Liver (tissue), 9 donors: Measurements from ENCODE around the gene MAG. TPM values are rescaled to one million over a fixed set of nuclear protein-coding genes. Genes with fewer than 3 reads are reported as not detected.

Experiments used
- DNase-seq: peaks from one replicate; pipeline ENCODE4 v3.0.0-alpha.2; 2017; ENCODE audit warnings: low spot score
- H3K27ac ChIP-seq, 2 donors: one replicate each; pipeline ENCODE4 v1.7.0; 2013; ENCODE audit warnings: inconsistent platforms in 2 of 2, low read length in 2 of 2, control low read depth in 1 of 2, low read depth in 1 of 2, mild to moderate bottlenecking in 1 of 2
- H3K27me3 ChIP-seq, 4 donors: one replicate each; pipeline versions ENCODE4 v1.6.1 to v1.7.0; 2013; ENCODE audit warnings: low read length in 3 of 4, inconsistent platforms in 1 of 4, mild to moderate bottlenecking in 1 of 4, moderate library complexity in 1 of 4; ENCODE audit not compliant: control insufficient read depth in 4 of 4, insufficient read depth in 4 of 4
- H3K36me3 ChIP-seq, 4 donors: one replicate each; pipeline versions ENCODE4 v1.6.1 to v1.7.0; 2013; ENCODE audit warnings: low read length in 3 of 4, mild to moderate bottlenecking in 3 of 4, low read depth in 1 of 4, moderate library complexity in 1 of 4; ENCODE audit not compliant: control insufficient read depth in 4 of 4, insufficient read depth in 3 of 4
- H3K4me1 ChIP-seq, 4 donors: one replicate each; pipeline versions ENCODE4 v1.6.1 to v1.7.0; 2013; ENCODE audit warnings: low read length in 3 of 4, mild to moderate bottlenecking in 3 of 4, moderate library complexity in 1 of 4; ENCODE audit not compliant: control insufficient read depth in 4 of 4, insufficient read depth in 4 of 4
- H3K4me3 ChIP-seq, 3 donors: one replicate each; pipeline versions ENCODE4 v1.6.1 to v1.7.0; 2013; ENCODE audit warnings: low read length in 3 of 3, control low read depth in 1 of 3, low read depth in 1 of 3, mild to moderate bottlenecking in 1 of 3
- H3K9ac ChIP-seq, 2 donors: one replicate each; pipeline ENCODE4 v1.7.0; 2013; ENCODE audit warnings: low read length in 2 of 2, mild to moderate bottlenecking in 2 of 2, moderate library complexity in 2 of 2, control low read depth in 1 of 2, low read depth in 1 of 2
- H3K9me3 ChIP-seq, 4 donors: one replicate each; pipeline versions ENCODE4 v1.6.1 to v1.7.0; 2013; ENCODE audit warnings: low read length in 3 of 4; ENCODE audit not compliant: control insufficient read depth in 4 of 4
- ATF3 ChIP-seq: IDR thresholded peaks from 2 replicates; pipeline ENCODE4 v1.6.1; 2016; ENCODE audit warnings: antibody characterized with exemption
- CTCF ChIP-seq: fragments of 150-350 bp; IDR thresholded peaks from 2 replicates; pipeline ENCODE4 v1.5.1; 2017; ENCODE audit warnings: improper control_type of control experiment, low read depth, low read length; ENCODE audit not compliant: missing input control
- EGR1 ChIP-seq, 2 donors: IDR thresholded peaks; 2 replicates each; pipeline ENCODE4 v1.6.1; 2016 to 2018; ENCODE audit warnings: antibody characterized with exemption in 2 of 2, low read depth in 2 of 2
- FOXA1 ChIP-seq: IDR thresholded peaks from 2 replicates; pipeline ENCODE4 v1.6.1; 2016; ENCODE audit warnings: antibody characterized with exemption
- FOXA2 ChIP-seq: IDR thresholded peaks from 2 replicates; pipeline ENCODE4 v1.6.1; 2016; ENCODE audit warnings: antibody characterized with exemption
- GABPA ChIP-seq, 2 donors: IDR thresholded peaks in 1 of 2; conservative IDR thresholded peaks in 1 of 2; 2 replicates each; pipeline ENCODE4 v1.6.1; 2016; ENCODE audit warnings: antibody characterized with exemption in 2 of 2, mild to moderate bottlenecking in 1 of 2, moderate library complexity in 1 of 2
- HNF4A ChIP-seq, 2 donors: conservative IDR thresholded peaks; 2 replicates each; pipeline ENCODE4 v1.6.1; 2016; ENCODE audit warnings: antibody characterized with exemption in 2 of 2, mild to moderate bottlenecking in 2 of 2
- HNF4G ChIP-seq: IDR thresholded peaks from 2 replicates; pipeline ENCODE4 v1.6.1; 2016; ENCODE audit warnings: antibody characterized with exemption
- JUND ChIP-seq, 2 donors: IDR thresholded peaks; 2 replicates each; pipeline ENCODE4 v1.6.1; 2016; ENCODE audit warnings: antibody characterized with exemption in 2 of 2
- MAX ChIP-seq: IDR thresholded peaks from 2 replicates; pipeline ENCODE4 v1.6.1; 2016; ENCODE audit warnings: antibody characterized with exemption
- NR2F2 ChIP-seq: IDR thresholded peaks from 2 replicates; pipeline ENCODE4 v1.6.1; 2016; ENCODE audit warnings: antibody characterized with exemption
- RAD21 ChIP-seq, 2 donors: IDR thresholded peaks; 2 replicates each; pipeline ENCODE4 v1.6.1; 2016; ENCODE audit warnings: antibody characterized with exemption in 2 of 2, mild to moderate bottlenecking in 2 of 2
- REST ChIP-seq: IDR thresholded peaks from 2 replicates; pipeline ENCODE4 v1.6.1; 2016; ENCODE audit warnings: antibody characterized with exemption, mild to moderate bottlenecking
- RXRA ChIP-seq, 2 donors: IDR thresholded peaks; 2 replicates each; pipeline ENCODE4 v1.6.1; 2017 to 2018; ENCODE audit warnings: antibody characterized with exemption in 2 of 2, mild to moderate bottlenecking in 1 of 2
- SP1 ChIP-seq: IDR thresholded peaks from 2 replicates; pipeline ENCODE4 v1.6.1; 2018; ENCODE audit warnings: antibody characterized with exemption, mild to moderate bottlenecking
- YY1 ChIP-seq: IDR thresholded peaks from 2 replicates; pipeline ENCODE4 v1.6.1; 2016; ENCODE audit warnings: antibody characterized with exemption, mild to moderate bottlenecking
- ZBTB33 ChIP-seq: IDR thresholded peaks from 2 replicates; pipeline ENCODE4 v1.6.1; 2016; ENCODE audit warnings: antibody characterized with exemption
- WGBS: extraction: QIAGEN DNeasy Blood & Tissue Kit; methylation state at CpG from one replicate; pipeline ENCODE4 v1.1.7; 2013; 5-methylcytosine and 5-hydroxymethylcytosine counted together
- polyA plus RNA-seq, 2 donors: library from polyadenylated mRNA; stranded (reverse) in 1 of 2; unstranded in 1 of 2; fragments of 200-250 nt in 1 of 2; fragments of >200 nt in 1 of 2; fragmentation: Nextera tagmentation in 1 of 2; extraction: Ambion mirVana in 1 of 2; gene quantifications; one replicate each; pipeline versions ENCODE4 v1.2.1 to v1.2.3, GENCODE V29; 2013 to 2015
- total RNA-seq, 2 donors: library from RNA; depleted of rRNA; stranded (reverse); fragments of >200 nt; gene quantifications; one replicate each; pipeline ENCODE4 v1.2.3, GENCODE V29; 2014
- donor health status: healthy.
- donor health status: healthy.
- donor health status: healthy.
- donor health status: healthy.
- donor health status: healthy.

The MAG gene
- total and polyA plus RNA-seq, 4 donors: 0.29 to 3.9 (median 0.33) TPM; not detected in 1

- Histone ChIP-seq H3K27ac (no peak overlapping the region), H3K36me3 (no peaks in the 10 kb centered on the region), H3K27me3 (no peaks in the 10 kb centered on the region), H3K4me1 (peaks cover 0 to 6% (median 2%) of the 10 kb centered on the region in 4 donors), H3K9me3 (no peaks in the 10 kb centered on the region), H3K4me3 (no peak overlapping the region), H3K9ac (no peak overlapping the region)
- no peak for DNase-seq
- 92% methylated on average over 10 of the region's 10 CpGs for WGBS
- TF ChIP-seq EGR1 (IDR thresholded peaks at IDR 0.05; ENCODE audit: low read depth in 2 of 2): no peak
- no peak for TF ChIP-seq RXRA (IDR thresholded peaks at IDR 0.05)
- TF ChIP-seq ZBTB33: no peak
- no peak for TF ChIP-seq HNF4G
- no peak for TF ChIP-seq MAX
- no peak for TF ChIP-seq NR2F2
- TF ChIP-seq RAD21 (IDR thresholded peaks at IDR 0.05): no peak
- no peak for TF ChIP-seq REST
- TF ChIP-seq SP1: no peak
- no peak for TF ChIP-seq FOXA1
- TF ChIP-seq CTCF: no peak
- no peak for TF ChIP-seq FOXA2
- TF ChIP-seq HNF4A (conservative IDR thresholded peaks at IDR 0.05): no peak
- TF ChIP-seq ATF3: no peak
- TF ChIP-seq GABPA (IDR thresholded peaks at IDR 0.05 in 1 of 2, conservative IDR thresholded peaks at IDR 0.05 in 1 of 2): no peak
- no peak for TF ChIP-seq YY1
- TF ChIP-seq JUND (IDR thresholded peaks at IDR 0.05): no peak
Observed at GRCh38 chr19:35310811-35311465, 19.0 kb downstream of the MAG start.
